ENCODE results near the gene FREY1.

Gene FREY1, protein sequence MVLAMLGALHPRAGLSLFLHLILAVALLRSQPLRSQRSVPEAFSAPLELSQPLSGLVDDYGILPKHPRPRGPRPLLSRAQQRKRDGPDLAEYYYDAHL

GRCh38 chr11:45906965-45907611 lies at the start of gene FREY1:
Gene FREY1, minus strand, starts transcription at chr11:45907271. Its CDS starts 26 bp downstream, at chr11:45907245.
- no peak for DNase-seq

GRCh38 chr11:45949992-45950407 lies 42.9 kb upstream of the FREY1 start:
- DNase-seq: no peak

DNA sequence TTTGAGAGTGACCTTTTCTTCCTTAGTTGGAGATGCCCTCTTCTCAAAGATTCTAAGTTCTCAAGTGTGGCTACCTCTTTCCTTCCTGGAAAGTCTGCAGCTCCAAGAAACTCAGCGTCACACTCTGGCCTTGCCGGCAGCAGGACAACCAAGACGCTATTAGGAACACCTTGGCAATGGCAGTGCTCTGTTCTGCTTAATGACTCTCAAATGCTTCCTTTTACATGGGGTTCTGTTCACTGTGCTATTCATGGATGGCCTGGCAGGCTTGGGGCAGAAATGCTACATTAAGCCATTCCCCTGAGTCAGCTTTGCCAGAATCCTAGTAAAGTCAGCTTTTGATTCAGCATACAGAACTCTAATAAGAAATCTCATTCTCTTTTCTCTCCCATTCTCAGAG lies 41.3 kb upstream of the FREY1 start:
- DNase-seq: no peak

DNA sequence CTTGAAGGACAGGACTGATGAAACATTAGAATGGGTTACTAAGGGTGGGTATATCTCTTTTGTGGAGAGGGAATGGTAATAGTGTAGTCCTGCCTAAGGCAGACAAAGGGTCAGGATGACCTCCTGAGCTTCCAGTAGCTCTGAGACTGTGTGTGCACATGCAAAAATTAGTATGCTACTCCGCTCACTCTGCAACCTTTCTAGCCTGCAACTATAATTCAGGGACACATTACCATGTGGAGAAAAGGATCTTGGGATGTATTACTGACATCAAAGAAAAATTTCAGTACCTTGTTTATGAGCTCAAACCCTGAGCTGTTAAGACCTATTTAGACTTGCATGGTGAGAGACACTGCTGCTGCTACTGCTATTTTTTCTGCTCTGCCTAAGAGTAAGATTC lies 40.8 kb upstream of the FREY1 start:
- no peak for DNase-seq

DNA sequence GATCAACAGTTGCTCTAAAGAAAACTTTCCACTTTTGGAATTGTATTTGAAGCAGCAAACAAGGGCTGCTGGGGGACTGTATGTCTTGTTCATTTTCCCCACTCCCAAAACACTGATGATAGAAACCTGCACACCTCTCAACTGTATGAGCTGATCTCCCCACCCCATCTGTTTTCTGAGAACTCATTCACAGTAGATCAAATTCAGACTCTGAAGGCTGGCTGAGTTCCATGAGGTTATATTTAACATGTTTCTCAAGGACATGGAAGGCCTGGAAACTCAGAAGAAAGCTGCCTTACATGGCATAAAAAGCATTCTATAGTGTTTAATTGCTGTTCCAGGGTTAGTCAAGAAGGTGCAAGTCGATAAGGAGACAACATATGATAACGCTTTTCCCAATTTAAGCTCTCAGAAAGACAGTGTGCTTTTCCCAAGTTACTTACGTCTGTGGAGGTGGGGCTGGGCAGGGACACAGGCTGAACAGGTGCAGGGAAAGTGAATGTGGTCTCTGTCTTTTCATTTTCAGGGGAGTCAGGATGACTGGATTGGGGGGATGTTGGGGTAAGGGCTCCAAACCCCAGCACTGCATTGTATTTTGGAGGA lies 38.4 kb upstream of the FREY1 start:
- DNase-seq: no peak

DNA sequence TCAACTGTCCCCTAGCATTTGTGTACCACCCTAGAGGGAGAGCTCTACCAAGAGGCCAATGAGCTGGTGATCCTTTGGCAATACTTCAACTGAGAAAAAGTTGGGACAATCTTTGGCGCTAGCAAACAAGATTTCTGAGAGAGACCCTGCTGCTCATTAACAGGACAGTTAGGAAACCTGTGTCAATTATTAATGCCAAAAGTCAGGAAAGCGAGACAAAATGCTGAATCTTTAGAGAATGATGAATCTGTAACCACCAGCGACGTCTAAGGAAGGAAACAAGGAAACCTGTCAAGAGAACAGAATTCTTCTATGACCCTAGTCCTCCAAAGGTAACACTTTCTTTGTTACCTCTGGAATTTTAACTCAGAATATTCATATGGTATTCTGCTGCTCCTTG lies 35.3 kb upstream of the FREY1 start:
- no peak for DNase-seq

DNA sequence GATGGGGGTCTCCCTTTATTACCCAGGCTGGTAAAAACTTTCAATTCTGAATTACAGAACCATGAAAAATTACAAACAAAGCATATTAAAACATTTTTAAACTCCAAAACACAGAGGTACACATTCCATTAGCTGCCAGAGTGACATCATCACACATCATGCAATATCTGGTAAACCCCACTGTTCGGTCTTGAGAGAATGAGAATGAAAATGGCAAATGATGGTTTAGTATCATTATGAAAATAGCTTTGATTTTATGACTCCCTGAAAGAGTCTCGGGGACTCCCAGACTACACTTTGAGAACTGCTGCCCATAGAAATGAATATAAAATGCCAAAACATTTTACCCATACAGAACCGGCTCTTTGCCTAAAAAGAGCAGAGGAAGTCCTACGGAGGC lies 34.2 kb upstream of the FREY1 start:
- DNase-seq: no peak

DNA sequence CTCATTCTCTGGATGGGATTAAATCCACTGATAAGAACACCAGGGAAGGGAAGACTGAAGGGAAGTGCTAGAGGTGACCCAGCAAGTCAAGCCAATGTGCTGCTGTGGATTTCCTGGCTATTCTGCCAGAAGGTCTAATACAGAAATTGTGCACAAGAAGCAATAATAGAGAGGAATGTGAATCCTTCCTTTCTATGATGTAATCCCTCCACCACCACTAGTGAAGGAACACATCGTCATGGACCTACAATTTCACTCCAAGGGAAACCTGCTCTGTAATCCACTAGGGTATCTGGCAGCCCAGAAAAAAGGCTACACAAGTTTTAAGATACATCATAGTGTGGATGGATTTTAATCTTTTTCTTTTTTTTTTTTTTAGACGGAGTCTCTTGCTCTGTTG lies 32.8 kb upstream of the FREY1 start:
- DNase-seq: peak; percentile 11

DNA sequence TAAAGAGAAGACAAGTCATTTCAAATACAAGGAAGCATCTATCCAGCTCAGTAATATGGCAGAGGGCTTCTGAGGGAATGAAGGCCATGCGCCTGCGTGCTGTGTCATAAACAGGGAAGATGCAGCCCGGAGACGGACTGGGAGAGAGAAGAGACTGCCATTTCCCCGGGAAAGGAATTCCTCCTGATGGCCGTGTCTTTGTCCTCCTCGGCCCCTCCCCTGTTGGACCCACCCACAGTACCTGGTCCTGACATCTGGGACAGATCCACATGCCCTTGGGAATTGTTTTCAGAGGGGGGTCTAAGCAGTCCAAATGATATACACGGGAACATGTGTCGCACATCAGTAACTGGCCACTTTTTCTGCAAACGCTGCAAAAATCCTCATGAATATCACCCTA lies 30.8 kb upstream of the FREY1 start:
- DNase-seq: no peak

DNA sequence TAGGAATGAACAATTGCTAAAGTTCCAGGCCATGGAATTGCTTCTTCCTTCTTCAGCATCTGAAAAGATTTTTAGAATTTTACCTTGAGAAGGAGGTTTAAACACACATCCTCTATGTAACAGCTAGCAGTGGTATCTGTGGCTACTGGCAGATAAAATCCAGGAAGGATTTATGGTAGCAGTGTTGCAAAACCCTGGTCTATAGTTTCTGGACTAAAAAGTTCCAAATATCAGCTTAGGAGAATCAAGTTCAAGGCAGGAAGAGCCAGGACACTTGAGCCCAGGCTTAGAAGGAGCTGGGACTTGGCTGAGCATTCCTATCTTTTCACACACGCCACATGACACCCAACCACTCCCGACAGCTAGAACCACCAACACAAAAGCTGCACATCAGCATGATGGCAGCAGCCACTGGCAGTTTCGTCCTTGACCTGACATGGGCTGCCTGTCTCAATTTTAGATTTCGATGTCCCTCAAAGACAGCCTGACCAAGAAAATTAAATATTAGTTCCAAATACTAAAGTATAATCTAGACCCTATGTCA lies 29.5 kb upstream of the FREY1 start:
- no peak for DNase-seq

DNA sequence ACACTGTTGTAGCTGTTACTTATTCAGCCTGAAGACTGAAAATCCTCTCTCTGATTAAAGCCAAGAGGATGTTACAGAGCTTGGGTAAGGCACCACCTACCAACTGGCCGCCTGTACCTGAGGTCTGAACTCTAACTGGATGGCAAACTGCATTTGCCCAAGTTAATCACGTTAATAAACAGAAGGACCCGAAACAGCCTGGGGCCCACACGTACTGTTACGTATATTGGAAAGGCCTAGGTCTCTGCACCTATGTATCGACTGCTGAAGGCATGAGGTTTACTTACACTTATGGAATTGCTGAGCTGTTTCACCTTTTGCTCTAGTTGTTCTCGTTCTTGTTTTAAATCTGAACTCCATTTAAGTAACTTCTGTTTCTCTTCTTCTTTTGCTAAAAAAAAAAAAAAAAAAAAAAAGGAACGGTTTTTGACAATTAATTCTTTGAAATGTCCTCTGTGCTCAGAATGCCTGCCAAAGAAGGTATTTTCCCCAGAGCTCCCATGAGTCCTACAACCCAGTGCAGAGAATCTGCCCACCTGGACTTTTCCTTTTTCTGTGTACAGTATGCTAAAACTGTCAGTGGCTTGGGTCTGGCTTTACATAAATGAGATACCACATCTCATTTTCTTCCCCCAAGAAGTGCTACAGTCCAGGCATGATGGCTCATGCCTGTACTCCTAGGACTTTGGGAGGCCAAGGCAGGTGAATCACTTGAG lies 28.4 kb upstream of the FREY1 start:
- no peak for DNase-seq

- DNase-seq: no peak
These were observed 27.7 kb upstream of the FREY1 start for GRCh38 chr11:45934580-45935318.

- no peak for DNase-seq
These were observed 26.9 kb upstream of the FREY1 start for GRCh38 chr11:45933846-45934579.

GRCh38 chr11:45933131-45933831 lies 26.2 kb upstream of the FREY1 start:
- DNase-seq: peak; percentile 63

- DNase-seq: no peak
These were observed 25.1 kb upstream of the FREY1 start for GRCh38 chr11:45932217-45932616.

DNA sequence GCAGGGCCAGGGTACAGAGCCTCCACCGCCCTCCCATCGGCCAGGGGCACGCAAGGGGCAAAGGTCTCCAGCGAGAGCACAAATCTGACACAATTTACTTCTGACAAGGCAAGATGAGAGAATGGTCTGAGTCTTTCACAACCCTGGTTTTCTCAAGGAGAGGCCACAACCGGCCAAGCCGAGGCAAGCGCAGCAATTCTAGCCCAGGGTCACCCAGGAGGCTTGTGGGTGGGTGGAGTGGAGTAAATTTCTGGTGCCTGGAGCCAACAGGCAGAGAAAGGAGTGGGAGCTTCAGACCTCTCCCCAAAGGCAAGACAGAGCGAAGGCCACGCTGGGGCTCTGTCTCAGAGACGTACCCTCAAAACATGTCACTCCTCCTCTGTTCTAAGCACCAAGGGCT lies 24.7 kb upstream of the FREY1 start:
- DNase-seq: no peak

- DNase-seq: no peak
These were observed 24.0 kb upstream of the FREY1 start for GRCh38 chr11:45930951-45931570.

GRCh38 chr11:45930031-45930794 lies 23.1 kb upstream of the FREY1 start:
- DNase-seq: no peak

- no peak for DNase-seq
These were observed 22.5 kb upstream of the FREY1 start for GRCh38 chr11:45929486-45930030.

All from fibroblast of skin of right biceps (primary cell).